HepG2 (cell line): ENCODE results near the gene NPW. TPM values are rescaled to one million over a fixed set of nuclear protein-coding genes. Genes with fewer than 3 reads are reported as not detected.

Source experiments
- AKAP8 ChIP-seq: sonication (generic); formaldehyde crosslinking; IDR thresholded peaks from 2 replicates; pipeline ENCODE4 v1.5.1; 2020; ENCODE audit warnings: mild to moderate bottlenecking, missing genetic modification reagents
- GMEB1 ChIP-seq: sonication (generic); formaldehyde crosslinking; IDR thresholded peaks from 2 replicates; pipeline ENCODE4 v1.5.1; 2020; ENCODE audit warnings: missing genetic modification reagents, mild to moderate bottlenecking, borderline replicate concordance
- HIVEP1 ChIP-seq: sonication (generic); formaldehyde crosslinking; IDR thresholded peaks from 2 replicates; pipeline ENCODE4 v1.4.0; 2020; ENCODE audit warnings: mild to moderate bottlenecking, missing genetic modification reagents
- HOXA5 ChIP-seq: sonication (generic); formaldehyde crosslinking; IDR thresholded peaks from 2 replicates; pipeline ENCODE4 v1.4.0; 2020; ENCODE audit warnings: missing genetic modification reagents
- IRX3 ChIP-seq: sonication (generic); formaldehyde crosslinking; IDR thresholded peaks from 2 replicates; pipeline ENCODE4 v1.8.1; 2023; ENCODE audit warnings: mild to moderate bottlenecking, low read depth, missing genetic modification reagents, borderline replicate concordance
- KAT2B ChIP-seq: fragments of 150-350 bp; IDR thresholded peaks from 2 replicates; pipeline ENCODE4 v1.6.1; 2014; ENCODE audit warnings: low read depth, low read length, borderline replicate concordance
- PBX2 ChIP-seq: IDR thresholded peaks from 2 replicates; pipeline ENCODE4 v1.6.1; 2016; ENCODE audit warnings: control low read depth
- REL ChIP-seq: sonication (generic); formaldehyde crosslinking; conservative IDR thresholded peaks from 2 replicates; pipeline ENCODE4 v1.8.0; 2022; ENCODE audit warnings: mild to moderate bottlenecking, missing genetic modification reagents, moderate library complexity
- SATB2 ChIP-seq: sonication (generic); formaldehyde crosslinking; IDR thresholded peaks from 2 replicates; pipeline ENCODE4 v1.5.0; 2020; ENCODE audit warnings: missing genetic modification reagents
- SKI ChIP-seq: fragments of 450-650 bp; IDR thresholded peaks from one replicate; pipeline ENCODE4 v1.6.1; 2018; ENCODE audit warnings: mild to moderate bottlenecking; ENCODE audit not compliant: partially characterized antibody
- SP4 ChIP-seq: sonication (generic); formaldehyde crosslinking; IDR thresholded peaks from 2 replicates; pipeline ENCODE4 v1.8.1; 2023; ENCODE audit warnings: mild to moderate bottlenecking, missing genetic modification reagents
- SRSF1 ChIP-seq: fragments of 200-400 bp; formaldehyde crosslinking; optimal IDR thresholded peaks from 2 replicates; pipeline ENCODE3; 2017; ENCODE audit warnings: mild to moderate bottlenecking, low read depth, low read length, moderate library complexity
- TFDP1 ChIP-seq: IDR thresholded peaks from 2 replicates; pipeline ENCODE4 v1.6.1; 2016; ENCODE audit warnings: missing compliant biosample characterization, missing genetic modification reagents, borderline replicate concordance
- ZBTB1 ChIP-seq: sonication (generic); formaldehyde crosslinking; IDR thresholded peaks from 2 replicates; pipeline ENCODE4 v1.4.0; 2020; ENCODE audit warnings: missing genetic modification reagents, borderline replicate concordance
- ZBTB42 ChIP-seq: sonication (generic); formaldehyde crosslinking; IDR thresholded peaks from 2 replicates; pipeline ENCODE4 v1.5.0; 2020; ENCODE audit warnings: mild to moderate bottlenecking, missing genetic modification reagents
- ZNF275 ChIP-seq: sonication (generic); formaldehyde crosslinking; IDR thresholded peaks from 2 replicates; pipeline ENCODE4 v1.8.0; 2022; ENCODE audit warnings: missing genetic modification reagents, mild to moderate bottlenecking, inconsistent platforms, borderline replicate concordance
- ZNF430 ChIP-seq: sonication (generic); formaldehyde crosslinking; IDR thresholded peaks from 2 replicates; pipeline ENCODE4 v1.9.0; 2021; ENCODE audit warnings: mild to moderate bottlenecking, missing genetic modification reagents
- ZNF550 ChIP-seq: sonication (generic); formaldehyde crosslinking; IDR thresholded peaks from 2 replicates; pipeline ENCODE4 v1.4.0; 2020; ENCODE audit warnings: mild to moderate bottlenecking, missing genetic modification reagents, borderline replicate concordance
- ZNF619 ChIP-seq: sonication (generic); formaldehyde crosslinking; IDR thresholded peaks from 2 replicates; pipeline ENCODE4 v1.4.0; 2020; ENCODE audit warnings: mild to moderate bottlenecking, missing genetic modification reagents
- ZNF770 ChIP-seq: sonication (generic); formaldehyde crosslinking; IDR thresholded peaks from 2 replicates; pipeline ENCODE4 v1.5.0; 2020; ENCODE audit warnings: mild to moderate bottlenecking, missing genetic modification reagents
- polyA plus RNA-seq, 8 experiments: library from polyadenylated mRNA; depleted of rRNA in 3 of 8; stranded (reverse) in 7 of 8; unstranded in 1 of 8; fragments of >200 nt; fragmentation: Illumina TruSeq in 4 of 8; extraction: Trizol in 4 of 8; gene quantifications; 2 replicates each; pipeline versions ENCODE4 v1.2.1 to v1.2.3, GENCODE V29; 2011 to 2016; ENCODE audit warnings: low read depth in 4 of 8, missing spikeins in 1 of 8, mixed read lengths in 1 of 8; ENCODE audit not compliant: insufficient read depth in 1 of 8
- total RNA-seq, 5 experiments: library from RNA; depleted of rRNA; stranded (reverse); fragments of >200 nt; fragmentation: Illumina TruSeq; extraction: Trizol; gene quantifications; 2 replicates each; pipeline ENCODE4 v1.2.3, GENCODE V29; 2016; ENCODE audit warnings: low read depth in 1 of 5

NPW gene
- total and polyA plus RNA-seq, 2 of the 13 experiments (the other 11 are each of a cell fraction or from before 2014, with no cell fraction given) = 0.24 to 0.97 TPM

- TF ChIP-seq SKI (no peak), HIVEP1 (CRISPR knock-in tag) (peak; percentile 28; the same call in 1 of the 2 replicates), HOXA5 (CRISPR knock-in tag) (no peak; the same call in 1 of the 2 replicates), ZBTB42 (CRISPR knock-in tag) (peak; percentile 30; the same call in 1 of the 2 replicates), IRX3 (peak; percentile 64; the same call in 1 of the 2 replicates), REL (no peak), SRSF1 (no peak), ZNF770 (CRISPR knock-in tag) (peak; percentile 48; the same call in 1 of the 2 replicates), ZNF619 (no peak; the same call in none of the 2 replicates), GMEB1 (peak; percentile 97), AKAP8 (CRISPR knock-in tag) (no peak; the same call in 1 of the 2 replicates), ZNF430 (CRISPR knock-in tag) (peak; percentile 85), ZNF275 (CRISPR knock-in tag) (no peak; the same call in 1 of the 2 replicates), KAT2B (no peak), SP4 (peak; percentile 65; the same call in 1 of the 2 replicates), TFDP1 (CRISPR knock-in tag) (peak; percentile 40; the same call in 1 of the 2 replicates), PBX2 (CRISPR knock-in tag) (no peak), SATB2 (CRISPR knock-in tag) (no peak; the same call in 1 of the 2 replicates), ZNF550 (no peak; the same call in 1 of the 2 replicates), ZBTB1 (CRISPR knock-in tag) (no peak)
Observed at GRCh38 chr16:2047330-2048115, 27.9 kb downstream of the NPW start, which contains the start of the genes NTHL1 and TSC2 (continued).
